NCI-H774 (cell line): Measurements from ENCODE around the gene TSPAN9.

ENCODE experiments used
- DNase-seq: peaks from one replicate; lab custom pipeline; 2025; lab: John Stamatoyannopoulos, UW

Gene TSPAN9

GRCh38 chr12:3141339-3142321 lies 64.5 kb downstream of the TSPAN9 start:
- no peak for DNase-seq

GRCh38 chr12:3142386-3142785 lies 65.2 kb downstream of the TSPAN9 start:
- peak; percentile 27 for DNase-seq

GRCh38 chr12:3144495-3144894 lies 67.3 kb downstream of the TSPAN9 start:
- no peak for DNase-seq

GRCh38 chr12:3145033-3145432 lies 67.9 kb downstream of the TSPAN9 start:
- no peak for DNase-seq

- no peak for DNase-seq
Observed at GRCh38 chr12:3145546-3146310, 68.5 kb downstream of the TSPAN9 start.

GRCh38 chr12:3147260-3147659 lies 70.1 kb downstream of the TSPAN9 start:
- no peak for DNase-seq

DNA sequence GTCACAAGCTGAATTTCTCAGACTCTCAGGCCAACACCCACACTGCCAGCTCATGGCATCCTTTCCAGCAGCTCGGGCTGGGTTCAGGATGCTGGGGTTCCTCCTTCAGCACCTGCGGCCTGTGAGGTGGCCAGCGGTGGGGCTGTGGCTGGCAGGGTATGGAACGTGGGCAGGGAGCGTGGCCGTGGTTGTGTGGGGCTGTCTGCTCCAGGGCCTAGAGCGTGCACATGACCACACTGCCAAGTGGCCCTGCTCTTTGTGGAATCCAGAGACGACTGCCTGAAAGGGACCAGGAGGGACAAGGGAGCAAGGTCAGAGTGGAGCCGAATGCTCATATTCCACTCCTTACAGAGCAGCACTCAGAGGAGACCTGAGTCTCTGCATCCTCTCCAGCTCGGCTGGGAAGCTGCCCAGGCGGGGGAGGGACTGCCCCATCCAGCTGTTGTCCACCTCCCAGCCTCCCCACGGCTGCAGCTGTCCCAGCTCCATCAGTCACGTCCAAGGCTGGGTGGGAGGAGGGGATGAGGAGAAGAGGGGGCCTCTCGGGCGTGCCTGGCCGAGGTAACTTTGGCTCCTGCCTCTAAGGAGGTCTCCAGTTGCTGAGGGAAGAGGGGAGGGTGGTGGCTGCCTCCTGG lies 71.3 kb downstream of the TSPAN9 start:
- no peak for DNase-seq

DNA sequence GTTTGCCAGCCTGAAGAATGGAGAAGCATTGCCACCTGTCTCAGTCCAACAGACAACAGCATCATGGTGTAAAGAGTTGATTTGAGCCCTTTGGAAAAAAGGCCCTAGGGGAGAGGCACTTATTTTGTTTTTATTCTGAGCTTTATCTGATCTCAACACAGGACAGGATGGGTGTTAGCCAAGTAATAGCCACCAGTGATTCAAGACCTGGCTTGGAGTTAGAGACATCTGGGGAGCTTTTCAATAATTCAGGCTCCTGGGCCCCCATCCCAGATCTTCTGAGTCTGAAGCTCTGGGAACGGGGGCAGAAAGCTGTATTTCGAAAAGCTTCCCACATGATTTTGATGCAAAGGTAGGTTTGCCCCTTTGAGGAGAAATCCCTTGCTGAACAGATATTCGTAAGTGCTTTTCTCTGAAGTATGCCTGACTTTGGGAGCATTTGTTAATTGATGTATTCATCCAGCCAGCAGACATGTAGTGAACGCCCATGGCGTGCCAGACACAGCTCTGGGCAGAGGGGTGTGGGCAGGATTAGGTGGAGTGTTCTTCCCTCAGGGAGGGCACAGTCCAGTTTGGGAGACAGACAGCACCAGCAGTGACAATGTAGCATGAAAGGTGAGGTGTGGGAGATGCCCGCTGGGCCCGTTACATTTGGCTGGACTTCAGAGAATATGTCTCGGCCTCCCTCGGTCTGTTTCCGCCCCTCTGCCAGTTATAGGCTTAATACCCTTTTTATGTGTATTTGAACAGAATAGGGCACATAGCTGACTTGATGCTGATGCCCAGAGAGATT lies 72.5 kb downstream of the TSPAN9 start:
- DNase-seq = no peak

GRCh38 chr12:3150308-3150670 lies 73.1 kb downstream of the TSPAN9 start:
- no peak for DNase-seq

- DNase-seq = no peak
Observed at GRCh38 chr12:3150931-3151835, 74.0 kb downstream of the TSPAN9 start.

DNA sequence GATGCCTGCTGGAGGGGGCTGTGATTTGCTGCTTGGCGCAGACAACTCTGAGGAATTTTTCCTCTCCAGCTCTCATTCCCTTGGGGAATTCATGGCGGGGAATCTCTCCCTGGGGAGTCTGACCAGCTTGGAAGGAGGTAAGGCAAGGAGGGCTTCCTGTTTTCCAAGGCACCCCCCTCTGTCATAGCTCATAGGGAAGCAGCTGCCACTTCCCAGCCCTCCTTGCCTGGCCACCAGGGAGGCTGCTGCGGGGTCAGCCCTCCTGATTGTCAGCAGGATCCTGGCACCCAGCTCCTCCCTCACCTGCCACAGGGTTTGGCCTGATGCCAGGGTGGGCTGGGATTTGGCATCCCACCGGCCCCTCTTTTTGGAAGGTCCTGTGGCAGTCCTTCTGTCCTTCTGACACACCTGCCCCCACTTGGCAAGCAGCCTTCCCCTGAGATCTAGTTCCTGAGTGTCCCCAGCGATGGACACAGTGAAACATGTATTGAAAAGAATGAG lies 74.9 kb downstream of the TSPAN9 start:
- no peak for DNase-seq

- DNase-seq = no peak
Observed at GRCh38 chr12:3152892-3153291, 75.7 kb downstream of the TSPAN9 start.

GRCh38 chr12:3154006-3154405 lies 76.8 kb downstream of the TSPAN9 start:
- DNase-seq = no peak

- DNase-seq = no peak
Observed at GRCh38 chr12:3155702-3156370, 78.7 kb downstream of the TSPAN9 start.

GRCh38 chr12:3157581-3158323 lies 80.6 kb downstream of the TSPAN9 start:
- no peak for DNase-seq

DNA sequence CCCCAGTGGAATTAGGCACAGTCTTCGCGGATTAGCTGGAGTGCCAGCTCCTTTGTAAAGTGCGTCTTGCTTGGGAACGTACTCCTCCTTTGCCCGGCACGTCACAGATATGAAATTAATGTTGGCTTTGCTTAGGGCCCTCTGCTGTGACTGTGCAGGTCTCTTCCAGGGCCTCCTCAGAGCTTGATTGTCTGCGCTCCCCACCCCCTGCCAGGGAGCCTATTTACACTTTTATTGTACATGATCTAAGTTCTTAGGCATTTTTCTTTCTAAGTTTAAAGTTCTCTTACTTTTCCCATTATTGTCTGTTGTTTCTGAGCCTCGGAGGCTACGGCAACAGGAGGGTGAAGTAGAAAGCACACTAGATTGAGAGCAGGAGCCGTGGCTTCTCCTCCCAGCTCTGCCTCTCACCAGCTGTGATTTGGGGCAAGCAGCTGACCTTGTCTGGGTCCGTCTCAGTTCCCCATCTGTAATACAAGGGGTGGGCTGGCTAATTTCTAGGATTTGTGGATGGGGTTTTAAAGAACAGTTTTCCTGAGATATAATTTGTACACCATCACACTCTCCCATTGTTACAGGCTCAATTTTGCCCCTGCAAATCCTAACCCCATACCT lies 81.8 kb downstream of the TSPAN9 start:
- no peak for DNase-seq

- no peak for DNase-seq
Observed at GRCh38 chr12:3160081-3160480, 82.9 kb downstream of the TSPAN9 start.

- no peak for DNase-seq
Observed at GRCh38 chr12:3161861-3162260, 84.7 kb downstream of the TSPAN9 start.
